Endodermal cell (in vitro differentiated cells): Measurements from ENCODE around the gene CCSER1. TPM values are rescaled to one million over a fixed set of nuclear protein-coding genes. Genes with fewer than 3 reads are reported as not detected.

Experiments
- DNase-seq: peaks from one replicate; pipeline ENCODE4 v3.0.0-alpha.2; 2017
- H3K27ac ChIP-seq: 2 replicates; pipeline ENCODE4 v1.5.1; 2013; ENCODE audit warnings: mild to moderate bottlenecking, low read depth, low read length, moderate library complexity
- H3K27me3 ChIP-seq: 2 replicates; pipeline ENCODE4 v1.6.1; 2013; ENCODE audit warnings: mild to moderate bottlenecking, low read length, moderate library complexity; ENCODE audit not compliant: insufficient read depth, control insufficient read depth, poor library complexity, severe bottlenecking
- H3K36me3 ChIP-seq: 2 replicates; pipeline ENCODE4 v1.7.0; 2013; ENCODE audit warnings: mild to moderate bottlenecking, low read length, moderate library complexity; ENCODE audit not compliant: control insufficient read depth, insufficient read depth
- H3K4me1 ChIP-seq: one replicate; pipeline ENCODE4 v1.7.0; 2013; ENCODE audit warnings: low read length; ENCODE audit not compliant: control insufficient read depth, insufficient read depth
- H3K4me3 ChIP-seq: 2 replicates; pipeline ENCODE4 v1.5.1; 2013; ENCODE audit warnings: mild to moderate bottlenecking, low read length, moderate library complexity
- H3K9ac ChIP-seq: 2 replicates; pipeline ENCODE4 v1.6.1; 2013; ENCODE audit warnings: mild to moderate bottlenecking, low read length, moderate library complexity; ENCODE audit not compliant: poor library complexity, severe bottlenecking; ENCODE audit errors: extremely low read depth
- H3K9me3 ChIP-seq: 2 replicates; pipeline ENCODE4 v1.6.1; 2013; ENCODE audit warnings: mild to moderate bottlenecking, low read length, moderate library complexity; ENCODE audit not compliant: control insufficient read depth
- H3K27ac Mint-ChIP-seq: 2 replicates; pipeline ENCODE4 v1.8.0; 2020; ENCODE audit warnings: mixed read lengths
- H3K27me3 Mint-ChIP-seq: 2 replicates; pipeline ENCODE4 v1.8.0; 2021; ENCODE audit warnings: mild to moderate bottlenecking, mixed read lengths; ENCODE audit not compliant: insufficient read depth
- H3K36me3 Mint-ChIP-seq: 2 replicates; pipeline ENCODE4 v1.8.0; 2020; ENCODE audit warnings: low read depth, mixed read lengths
- H3K4me1 Mint-ChIP-seq: 2 replicates; pipeline ENCODE4 v1.8.0; 2020; ENCODE audit warnings: mixed read lengths
- H3K4me3 Mint-ChIP-seq: 2 replicates; pipeline ENCODE4 v1.8.0; 2020; ENCODE audit warnings: mild to moderate bottlenecking, moderate library complexity, mixed read lengths
- H3K9me3 Mint-ChIP-seq: 2 replicates; pipeline ENCODE4 v1.8.0; 2020; ENCODE audit warnings: mild to moderate bottlenecking, mixed read lengths
- CTCF ChIP-seq: fragments of 200-600 bp; sonication (generic); conservative IDR thresholded peaks from 2 replicates; pipeline ENCODE4 v1.5.0; 2021; ENCODE audit warnings: antibody characterized with exemption, mild to moderate bottlenecking
- WGBS, 2 experiments: methylation state at CpG; one replicate each; pipeline versions ENCODE4 v1.1.5 to v1.1.7; 2013; ENCODE audit warnings: missing lambda C conversion rate in 2 of 2, mixed read lengths in 1 of 2; ENCODE audit not compliant: insufficient coverage in 1 of 2, insufficient read length in 1 of 2; 5-methylcytosine and 5-hydroxymethylcytosine counted together
- total RNA-seq, 2 donors: library from RNA; stranded (reverse); fragmentation: NEBNext Ultra II Directional in 1 of 2; extraction: Animal tissue kit (Norgen Biotek cat#: 25700) in 1 of 2; gene quantifications; 2 replicates in 1 of 2; 3 replicates in 1 of 2; pipeline ENCODE4 v1.2.1, GENCODE V29; 2021

The CCSER1 gene
- total RNA-seq, 2 donors from 2014 or later = 1.1 to 2.2 TPM

- no peak for TF ChIP-seq CTCF
- Histone ChIP-seq H3K4me3 (no peak overlapping the region), H3K36me3 (no peaks in the 10 kb centered on the region), H3K4me1 (no peaks in the 10 kb centered on the region), H3K27ac (no peak overlapping the region), H3K9ac (no peak overlapping the region), H3K9me3 (no peaks in the 10 kb centered on the region), H3K27me3 (no peaks in the 10 kb centered on the region)
- no peak overlapping the region for H3K27ac Mint-ChIP-seq
- no peaks in the 10 kb centered on the region for H3K36me3 Mint-ChIP-seq
- no peak for DNase-seq
- H3K9me3 Mint-ChIP-seq = no peaks in the 10 kb centered on the region
- no peak overlapping the region for H3K4me3 Mint-ChIP-seq
- no peaks in the 10 kb centered on the region for H3K27me3 Mint-ChIP-seq
- no peaks in the 10 kb centered on the region for H3K4me1 Mint-ChIP-seq
- 93 to 100% methylated on average over 1 to 2 of the region's 2 CpGs for WGBS, 2 experiments
Measured at GRCh38 chr4:90572996-90573395, 445.8 kb downstream of the CCSER1 start.

- H3K36me3 ChIP-seq = no peaks in the 10 kb centered on the region
- H3K27ac ChIP-seq = no peak overlapping the region
- no peaks in the 10 kb centered on the region for H3K27me3 Mint-ChIP-seq
- no peaks in the 10 kb centered on the region for H3K27me3 ChIP-seq
- H3K9ac ChIP-seq = no peak overlapping the region
- TF ChIP-seq CTCF = no peak
- H3K36me3 Mint-ChIP-seq = no peaks in the 10 kb centered on the region
- H3K4me1 Mint-ChIP-seq = no peaks in the 10 kb centered on the region
- DNase-seq = no peak
- no peaks in the 10 kb centered on the region for H3K4me1 ChIP-seq
- H3K27ac Mint-ChIP-seq = no peak overlapping the region
- no peak overlapping the region for H3K4me3 Mint-ChIP-seq
- H3K9me3 ChIP-seq = no peaks in the 10 kb centered on the region
- H3K9me3 Mint-ChIP-seq = no peaks in the 10 kb centered on the region
- 97% methylated on average over 1 of the region's 1 CpG; no CpG with 5 or more reads in 1 of the 2 experiments for WGBS, 2 experiments
- no peak overlapping the region for H3K4me3 ChIP-seq
Measured at GRCh38 chr4:90575371-90575770, 448.2 kb downstream of the CCSER1 start.

- no peaks in the 10 kb centered on the region for H3K27me3 ChIP-seq
- no peak for DNase-seq
Measured at GRCh38 chr4:90580326-90580725, 453.1 kb downstream of the CCSER1 start.

More at GRCh38 chr4:90580326-90580725, 453.1 kb downstream of the CCSER1 start:
- no peak overlapping the region for H3K27ac Mint-ChIP-seq
- Histone ChIP-seq H3K9ac (no peak overlapping the region), H3K4me3 (no peak overlapping the region), H3K27ac (no peak overlapping the region), H3K9me3 (no peaks in the 10 kb centered on the region), H3K36me3 (no peaks in the 10 kb centered on the region), H3K4me1 (no peaks in the 10 kb centered on the region)
- H3K36me3 Mint-ChIP-seq = no peaks in the 10 kb centered on the region
- 92% methylated on average over 1 of the region's 1 CpG; no CpG with 5 or more reads in 1 of the 2 experiments for WGBS, 2 experiments
- no peaks in the 10 kb centered on the region for H3K27me3 Mint-ChIP-seq
- H3K4me1 Mint-ChIP-seq = no peaks in the 10 kb centered on the region
- H3K4me3 Mint-ChIP-seq = no peak overlapping the region
- TF ChIP-seq CTCF = no peak
- no peaks in the 10 kb centered on the region for H3K9me3 Mint-ChIP-seq
